ENCODE results near the gene CAMK1D.

DNA sequence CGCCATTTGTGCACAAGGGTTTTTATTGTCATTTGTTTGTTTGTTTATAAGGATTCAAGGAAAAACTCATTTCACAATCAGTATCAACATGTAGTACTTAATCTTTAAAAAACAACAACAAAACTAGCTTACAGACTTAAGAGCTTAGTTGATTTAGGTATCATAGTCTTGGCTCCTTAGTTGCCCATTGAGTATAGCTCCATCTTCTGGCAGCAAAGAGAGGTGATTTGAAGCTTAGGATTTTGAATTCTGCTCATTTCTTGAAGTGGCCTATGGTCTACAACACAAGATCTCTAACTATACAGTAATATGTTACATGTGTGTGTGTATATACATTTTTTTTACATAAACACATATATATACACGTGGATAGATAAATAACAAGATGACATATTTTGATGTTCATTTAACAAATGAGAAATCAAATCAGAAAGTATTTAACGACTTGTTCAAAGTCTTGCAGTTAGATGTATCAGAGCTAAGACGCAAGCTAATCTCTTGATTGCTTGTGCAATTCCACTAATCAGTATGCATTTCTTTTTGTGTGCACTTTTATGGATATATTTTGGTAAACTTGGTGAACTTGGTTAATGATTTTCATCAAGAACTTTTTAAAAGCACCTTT is 307.3 kb downstream of the CAMK1D start:
- TF ChIP-seq, protein P1, sequence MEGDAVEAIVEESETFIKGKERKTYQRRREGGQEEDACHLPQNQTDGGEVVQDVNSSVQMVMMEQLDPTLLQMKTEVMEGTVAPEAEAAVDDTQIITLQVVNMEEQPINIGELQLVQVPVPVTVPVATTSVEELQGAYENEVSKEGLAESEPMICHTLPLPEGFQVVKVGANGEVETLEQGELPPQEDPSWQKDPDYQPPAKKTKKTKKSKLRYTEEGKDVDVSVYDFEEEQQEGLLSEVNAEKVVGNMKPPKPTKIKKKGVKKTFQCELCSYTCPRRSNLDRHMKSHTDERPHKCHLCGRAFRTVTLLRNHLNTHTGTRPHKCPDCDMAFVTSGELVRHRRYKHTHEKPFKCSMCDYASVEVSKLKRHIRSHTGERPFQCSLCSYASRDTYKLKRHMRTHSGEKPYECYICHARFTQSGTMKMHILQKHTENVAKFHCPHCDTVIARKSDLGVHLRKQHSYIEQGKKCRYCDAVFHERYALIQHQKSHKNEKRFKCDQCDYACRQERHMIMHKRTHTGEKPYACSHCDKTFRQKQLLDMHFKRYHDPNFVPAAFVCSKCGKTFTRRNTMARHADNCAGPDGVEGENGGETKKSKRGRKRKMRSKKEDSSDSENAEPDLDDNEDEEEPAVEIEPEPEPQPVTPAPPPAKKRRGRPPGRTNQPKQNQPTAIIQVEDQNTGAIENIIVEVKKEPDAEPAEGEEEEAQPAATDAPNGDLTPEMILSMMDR (conservative IDR thresholded peaks at IDR 0.05), result peak; percentile 76
- TF ChIP-seq EZH2 (IDR thresholded peaks at IDR 0.05; ENCODE audit: low read depth), result no peak

All from PC-9 (cell line).